Measurements from ENCODE around the gene RPL36AL.
A peak's percentile ranks its signal among the peaks of the same experiment; 100 is the strongest.

The RPL36AL gene

DNA sequence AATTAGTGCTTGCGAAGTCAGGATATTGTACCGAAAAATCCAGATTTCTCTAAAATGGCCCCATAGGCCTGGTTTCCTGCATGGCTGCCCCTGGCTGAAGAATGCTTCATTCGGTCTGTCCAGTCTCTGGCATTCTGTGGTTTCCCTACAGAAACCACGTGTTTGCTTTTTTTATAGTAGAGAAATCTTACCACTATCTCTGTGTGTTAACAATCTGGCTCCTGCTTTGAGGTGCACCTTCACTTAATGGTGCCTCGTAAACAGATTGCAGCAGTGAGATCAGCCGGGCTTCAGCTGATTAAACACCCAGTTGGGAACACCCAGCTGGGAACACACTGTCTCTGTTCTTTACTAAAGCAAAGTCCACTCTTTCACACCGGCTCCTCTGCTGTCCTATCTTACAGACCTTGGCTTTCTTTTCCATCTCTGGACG lies 21.3 kb upstream of the RPL36AL start:
- POLR2A ChIA-PET: interaction anchor here (1.2 kb wide), 1 partner anchor 1190 kb away, joined by 3 read pairs; no protein-coding TSS in a partner anchor
- no peak overlapping the region for H3K27ac ChIP-seq (ENCODE audit: insufficient read depth in 1 of 2, low read depth in 1 of 2, low read length in 2 of 2, poor library complexity in 1 of 2, severe bottlenecking in 2 of 2)
- H3K27me3 ChIP-seq (replicated peaks in 2 of 5; ENCODE audit: control insufficient read depth in 4 of 5, insufficient read depth in 5 of 5, low read length in 4 of 5): no peaks in the 10 kb centered on the region
- peaks cover 0 to 8% (median 3%) of the 10 kb centered on the region in 4 experiments for H3K4me1 ChIP-seq (ENCODE audit: control extremely low read depth in 1 of 4, control insufficient read depth in 4 of 4, insufficient read depth in 4 of 4, low read length in 3 of 4)
- no peak for DNase-seq
- no peaks in the 10 kb centered on the region for H3K9me3 ChIP-seq (ENCODE audit: control extremely low read depth in 1 of 5, control insufficient read depth in 4 of 5, insufficient read depth in 2 of 5, low read depth in 1 of 5, low read length in 4 of 5)
- H3K4me3 ChIP-seq (ENCODE audit: control insufficient read depth in 1 of 7, extremely low read depth in 1 of 7, insufficient read depth in 4 of 7, low read depth in 2 of 7, low read length in 6 of 7): no peak overlapping the region
- H3K36me3 ChIP-seq (ENCODE audit: control insufficient read depth in 4 of 4, insufficient read depth in 4 of 4, low read length in 3 of 4): peaks cover 4 to 49% (median 16%) of the 10 kb centered on the region in 4 experiments
- CTCF ChIA-PET: interaction anchor here (1.4 kb wide), 1 partner anchor 12 kb away, joined by 5 read pairs; no protein-coding TSS in a partner anchor
- 78% methylated on average over 8 of the region's 8 CpGs for WGBS (ENCODE audit: insufficient coverage)

DNA sequence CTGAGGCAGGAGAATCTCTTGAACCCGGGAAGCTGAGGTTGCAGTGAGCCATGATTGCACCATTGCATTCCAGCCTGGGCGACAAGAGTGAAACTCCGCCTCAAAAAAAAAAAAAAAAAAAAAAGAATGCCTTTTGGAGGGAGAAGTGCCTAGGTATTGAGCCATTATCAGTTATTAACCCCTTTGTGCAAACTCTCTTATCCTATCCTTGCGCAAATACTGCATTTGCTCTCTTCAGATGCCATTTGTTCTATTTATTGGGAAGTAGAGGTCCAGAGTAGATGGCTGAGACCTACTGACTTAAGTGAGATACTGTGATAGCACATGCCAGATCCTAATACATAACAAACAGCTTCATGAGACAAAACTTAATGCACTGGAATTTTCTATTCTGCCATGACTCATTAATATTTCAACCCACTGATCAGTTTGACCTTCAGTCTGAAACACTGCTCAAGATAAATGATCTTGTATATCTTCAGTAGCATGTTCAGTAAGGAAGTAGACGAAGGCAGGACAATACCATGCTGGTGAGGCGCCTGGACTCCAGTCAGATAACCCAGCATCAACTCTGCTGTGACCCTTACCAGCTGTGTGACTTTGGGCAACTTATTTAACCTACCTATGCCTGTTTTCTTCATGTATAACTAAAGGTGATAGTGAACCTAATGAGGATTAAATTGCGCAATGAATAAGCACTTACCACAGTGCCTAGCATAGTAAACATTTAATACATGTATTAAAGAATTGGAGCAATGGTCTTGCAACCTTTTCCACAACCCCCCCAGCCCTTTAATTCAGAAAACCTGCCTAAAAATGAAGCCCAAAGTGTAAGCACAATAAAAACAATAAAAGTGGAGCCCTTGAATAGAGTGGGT lies 20.4 kb upstream of the RPL36AL start:
- Histone ChIP-seq H3K9me3 (ENCODE audit: control extremely low read depth in 1 of 5, control insufficient read depth in 4 of 5, insufficient read depth in 2 of 5, low read depth in 1 of 5, low read length in 4 of 5) (no peaks in the 10 kb centered on the region), H3K27ac (ENCODE audit: insufficient read depth in 1 of 2, low read depth in 1 of 2, low read length in 2 of 2, poor library complexity in 1 of 2, severe bottlenecking in 2 of 2) (no peak overlapping the region), H3K4me1 (ENCODE audit: control extremely low read depth in 1 of 4, control insufficient read depth in 4 of 4, insufficient read depth in 4 of 4, low read length in 3 of 4) (peaks cover 0 to 16% (median 8%) of the 10 kb centered on the region in 4 experiments), H3K4me3 (ENCODE audit: control insufficient read depth in 1 of 7, extremely low read depth in 1 of 7, insufficient read depth in 4 of 7, low read depth in 2 of 7, low read length in 6 of 7) (no peak overlapping the region), H3K27me3 (replicated peaks in 2 of 5; ENCODE audit: control insufficient read depth in 4 of 5, insufficient read depth in 5 of 5, low read length in 4 of 5) (no peaks in the 10 kb centered on the region), H3K36me3 (ENCODE audit: control insufficient read depth in 4 of 4, insufficient read depth in 4 of 4, low read length in 3 of 4) (peaks cover 4 to 48% (median 16%) of the 10 kb centered on the region in 4 experiments)
- ChIA-PET POLR2A (no interaction called here), CTCF (interaction anchor here (0.6 to 2.0 kb wide), 3 partner anchors 13 to 56 kb away, joined by 3 to 5 read pairs (median 4); no protein-coding TSS in a partner anchor)
- no peak for DNase-seq
- 89% methylated on average over 2 of the region's 7 CpGs for WGBS (ENCODE audit: insufficient coverage)

DNA sequence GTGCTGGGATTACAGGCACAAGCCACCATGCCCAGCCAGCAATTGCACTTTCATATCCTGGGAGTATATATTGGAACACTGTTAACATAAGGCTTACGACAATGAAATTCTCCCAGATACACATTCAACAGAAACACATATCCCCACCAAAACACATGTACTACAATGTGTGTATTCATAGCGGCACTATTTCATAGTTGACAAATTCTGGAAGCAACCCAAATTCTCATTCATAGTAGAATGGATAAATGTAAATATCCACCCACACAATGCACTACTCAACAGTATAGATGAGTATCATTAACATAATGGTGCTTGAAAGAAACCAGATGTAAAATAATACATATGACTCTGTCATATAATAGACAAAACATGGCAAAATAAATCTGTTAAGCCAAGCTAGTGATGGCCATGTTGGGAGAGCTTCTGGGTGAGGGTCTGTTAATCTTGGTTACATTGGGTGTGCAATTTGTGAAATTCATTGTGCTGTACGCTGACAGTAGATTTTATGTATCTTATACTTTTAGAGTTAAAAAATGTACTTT lies 17.2 kb upstream of the RPL36AL start:
- H3K27me3 ChIP-seq (replicated peaks in 2 of 5; ENCODE audit: control insufficient read depth in 4 of 5, insufficient read depth in 5 of 5, low read length in 4 of 5): no peaks in the 10 kb centered on the region
- no peak overlapping the region for H3K4me3 ChIP-seq (ENCODE audit: control insufficient read depth in 1 of 7, extremely low read depth in 1 of 7, insufficient read depth in 4 of 7, low read depth in 2 of 7, low read length in 6 of 7)
- H3K27ac ChIP-seq (ENCODE audit: insufficient read depth in 1 of 2, low read depth in 1 of 2, low read length in 2 of 2, poor library complexity in 1 of 2, severe bottlenecking in 2 of 2): no peak overlapping the region
- WGBS (ENCODE audit: insufficient coverage): 100% methylated on average over 1 of the region's 3 CpGs
- ChIA-PET CTCF (interaction anchor here (0.8 to 1.4 kb wide), 2 partner anchors 8 to 195 kb away, joined by 3 to 4 read pairs; no protein-coding TSS in a partner anchor), POLR2A (interaction anchor here (0.6 to 0.7 kb wide), 3 partner anchors 53 to 144 kb away, joined by 3 to 4 read pairs (median 4); no protein-coding TSS in a partner anchor)
- peaks cover 0 to 23% (median 17%) of the 10 kb centered on the region in 4 experiments for H3K4me1 ChIP-seq (ENCODE audit: control extremely low read depth in 1 of 4, control insufficient read depth in 4 of 4, insufficient read depth in 4 of 4, low read length in 3 of 4)
- H3K36me3 ChIP-seq (ENCODE audit: control insufficient read depth in 4 of 4, insufficient read depth in 4 of 4, low read length in 3 of 4): peaks cover 4 to 44% (median 16%) of the 10 kb centered on the region in 4 experiments
- DNase-seq: no peak
- no peaks in the 10 kb centered on the region for H3K9me3 ChIP-seq (ENCODE audit: control extremely low read depth in 1 of 5, control insufficient read depth in 4 of 5, insufficient read depth in 2 of 5, low read depth in 1 of 5, low read length in 4 of 5)

DNA sequence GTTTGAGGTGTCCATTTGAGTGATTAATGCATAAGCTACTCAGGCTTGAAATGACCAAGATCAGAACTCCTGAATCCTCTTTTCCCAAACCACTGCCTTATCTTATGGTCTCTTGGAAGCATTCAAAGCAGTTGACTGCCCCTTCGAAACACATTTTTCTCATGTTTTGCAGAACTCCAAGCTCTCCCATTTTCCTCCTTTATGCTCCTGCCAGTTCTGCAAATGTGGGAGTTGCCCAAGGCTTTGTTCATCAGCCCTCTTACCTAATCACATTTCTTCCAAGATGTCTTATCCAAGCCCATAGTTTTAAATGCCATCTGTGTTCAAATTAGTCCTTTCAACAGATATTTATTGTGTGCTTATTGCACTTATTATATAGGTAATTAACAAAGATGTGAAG lies 16.4 kb upstream of the RPL36AL start:
- peak overlapping the region in 1 of 2 experiments; percentile 96 for H3K27ac ChIP-seq (ENCODE audit: insufficient read depth in 1 of 2, low read depth in 1 of 2, low read length in 2 of 2, poor library complexity in 1 of 2, severe bottlenecking in 2 of 2)
- H3K27me3 ChIP-seq (replicated peaks in 2 of 5; ENCODE audit: control insufficient read depth in 4 of 5, insufficient read depth in 5 of 5, low read length in 4 of 5): no peaks in the 10 kb centered on the region
- ChIA-PET POLR2A (no interaction called here), CTCF (interaction anchor here (1.4 kb wide), 1 partner anchor 8 kb away, joined by 4 read pairs; no protein-coding TSS in a partner anchor)
- H3K4me1 ChIP-seq (ENCODE audit: control extremely low read depth in 1 of 4, control insufficient read depth in 4 of 4, insufficient read depth in 4 of 4, low read length in 3 of 4): peaks cover 4 to 26% (median 21%) of the 10 kb centered on the region in 4 experiments
- DNase-seq: no peak
- H3K9me3 ChIP-seq (ENCODE audit: control extremely low read depth in 1 of 5, control insufficient read depth in 4 of 5, insufficient read depth in 2 of 5, low read depth in 1 of 5, low read length in 4 of 5): no peaks in the 10 kb centered on the region
- peaks cover 4 to 43% (median 16%) of the 10 kb centered on the region in 4 experiments for H3K36me3 ChIP-seq (ENCODE audit: control insufficient read depth in 4 of 4, insufficient read depth in 4 of 4, low read length in 3 of 4)
- WGBS (ENCODE audit: insufficient coverage): 100% methylated on average over 1 of the region's 1 CpG
- H3K4me3 ChIP-seq (ENCODE audit: control insufficient read depth in 1 of 7, extremely low read depth in 1 of 7, insufficient read depth in 4 of 7, low read depth in 2 of 7, low read length in 6 of 7): no peak overlapping the region

DNA sequence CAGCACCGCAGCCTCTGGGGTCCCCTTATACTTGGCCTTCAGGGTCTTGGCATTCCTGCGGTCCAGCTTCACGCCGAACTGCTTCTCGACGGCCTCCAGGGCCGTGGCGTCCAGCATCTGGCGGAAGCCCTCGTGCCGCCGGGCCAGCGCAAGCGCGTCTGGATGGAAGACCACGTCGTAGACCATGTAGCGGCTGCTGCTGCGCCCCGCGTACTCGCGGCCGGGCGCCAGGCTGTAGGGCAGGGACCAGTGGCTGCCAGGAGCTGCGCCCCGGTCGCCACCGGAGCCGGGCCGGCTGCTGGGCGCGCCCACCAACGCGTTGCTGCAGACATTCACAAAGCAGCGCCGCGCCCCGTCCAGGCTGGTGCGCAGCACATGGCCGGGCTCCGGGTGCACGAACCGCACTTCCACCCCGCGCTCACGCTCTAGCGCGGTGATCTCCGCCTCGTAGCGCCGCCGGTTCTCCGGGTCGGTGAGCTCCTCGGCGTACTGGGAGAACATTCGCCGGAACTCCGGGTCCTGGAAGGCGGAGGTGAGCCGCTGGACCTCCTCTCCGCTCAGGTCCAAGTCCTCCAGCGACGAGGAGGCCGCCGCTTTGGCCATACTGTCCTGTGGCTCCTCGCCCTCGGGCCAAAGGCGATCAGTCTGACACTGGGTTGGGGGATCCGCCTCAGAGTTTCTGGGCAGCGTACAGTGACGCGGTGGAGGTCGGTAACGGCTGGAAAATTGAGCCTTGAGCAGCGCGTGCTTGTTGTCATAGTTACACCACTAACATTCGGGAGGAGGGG lies 14.3 kb upstream of the RPL36AL start, which contains the start of gene DNAAF2:
Gene DNAAF2 (minus strand): TSS at position 698 of the 788 bp plus-strand sequence. CDS start 95 bp downstream, at position 603.
- ChIA-PET CTCF (interaction anchor here (0.7 to 2.7 kb wide), 19 partner anchors 9 to 470 kb away, joined by 3 to 20 read pairs (median 5); partner anchors contain the start of genes KLHDC2, LRR1, MGAT2 and NEMF), POLR2A (interaction anchor here (0.6 to 4.6 kb wide), 11 partner anchors 14 to 218 kb away, joined by 3 to 46 read pairs (median 5); partner anchors contain the start of genes KLHDC2, LRR1, MGAT2 and NEMF)
- DNase-seq: peak; percentile 69 to 86 (median 82)
- H3K9me3 ChIP-seq (ENCODE audit: control extremely low read depth in 1 of 5, control insufficient read depth in 4 of 5, insufficient read depth in 2 of 5, low read depth in 1 of 5, low read length in 4 of 5): no peaks in the 10 kb centered on the region
- peak within 1 kb of the TSS; percentile 90 to 96 for H3K27ac ChIP-seq (ENCODE audit: insufficient read depth in 1 of 2, low read depth in 1 of 2, low read length in 2 of 2, poor library complexity in 1 of 2, severe bottlenecking in 2 of 2)
- under 1% methylated on average over 76 of the region's 80 CpGs for WGBS (ENCODE audit: insufficient coverage)
- peaks cover 8 to 29% (median 24%) of the 10 kb centered on the region in 4 experiments for H3K4me1 ChIP-seq (ENCODE audit: control extremely low read depth in 1 of 4, control insufficient read depth in 4 of 4, insufficient read depth in 4 of 4, low read length in 3 of 4)
- no peaks in the 10 kb centered on the region for H3K27me3 ChIP-seq (replicated peaks in 2 of 5; ENCODE audit: control insufficient read depth in 4 of 5, insufficient read depth in 5 of 5, low read length in 4 of 5)
- H3K4me3 ChIP-seq (ENCODE audit: control insufficient read depth in 1 of 7, extremely low read depth in 1 of 7, insufficient read depth in 4 of 7, low read depth in 2 of 7, low read length in 6 of 7): peak within 1 kb of the TSS; percentile 53 to 98 (median 95)
- H3K36me3 ChIP-seq (ENCODE audit: control insufficient read depth in 4 of 4, insufficient read depth in 4 of 4, low read length in 3 of 4): peaks cover 4 to 29% (median 14%) of the 10 kb centered on the region in 4 experiments
